CD8-positive, alpha-beta memory T cell (primary cell): Measurements from ENCODE around the gene ASTN2. TPM values are rescaled to one million over a fixed set of nuclear protein-coding genes. Genes with fewer than 3 reads are reported as not detected.

Source experiments
- CTCF ChIA-PET: fragments of 350-600 bp; sonication (Branson Sonifier 250); formaldehyde crosslinking; loops from one replicate; lab custom pipeline; 2021; ENCODE audit warnings: antibody characterized with exemption; lab: Charles Lee
- POLR2A ChIA-PET: fragments of 350-600 bp; sonication (Branson Sonifier 250); formaldehyde crosslinking; loops from one replicate; lab custom pipeline; 2021; ENCODE audit warnings: antibody characterized with exemption; lab: Charles Lee
- DNase-seq, 5 donors: peaks; one replicate each; pipeline versions ENCODE4 v3.0.0 to v3.0.0-alpha.2; 2020 to 2022; ENCODE audit warnings: mixed read lengths in 1 of 5
- H3K27ac ChIP-seq: one replicate; pipeline ENCODE4 v1.7.0; 2013; ENCODE audit warnings: low read depth, mild to moderate bottlenecking, low read length, moderate library complexity
- H3K27me3 ChIP-seq: 2 replicates; pipeline ENCODE4 v1.7.0; 2013; ENCODE audit warnings: low read length, mild to moderate bottlenecking; ENCODE audit not compliant: insufficient read depth, poor library complexity, severe bottlenecking
- H3K36me3 ChIP-seq: 2 replicates; pipeline ENCODE4 v1.7.0; 2013; ENCODE audit warnings: mild to moderate bottlenecking, low read length, moderate library complexity; ENCODE audit not compliant: insufficient read depth
- H3K4me1 ChIP-seq: 2 replicates; pipeline ENCODE4 v1.7.0; 2013; ENCODE audit warnings: mild to moderate bottlenecking, low read length, moderate library complexity; ENCODE audit not compliant: insufficient read depth
- H3K4me3 ChIP-seq: 2 replicates; pipeline ENCODE4 v1.7.0; 2013; ENCODE audit warnings: mild to moderate bottlenecking, low read length
- H3K9me3 ChIP-seq: 2 replicates; pipeline ENCODE4 v1.7.0; 2013; ENCODE audit warnings: mild to moderate bottlenecking, low read length
- H3K27ac Mint-ChIP-seq, 8 donors: one replicate each; pipeline ENCODE4 v1.8.0; 2020 to 2021; ENCODE audit warnings: mixed read lengths in 8 of 8, mild to moderate bottlenecking in 6 of 8, inconsistent platforms in 3 of 8, moderate library complexity in 3 of 8
- H3K27me3 Mint-ChIP-seq, 2 donors: one replicate each; pipeline ENCODE4 v1.8.0; 2020 to 2021; ENCODE audit warnings: mixed read lengths in 2 of 2, mild to moderate bottlenecking in 1 of 2, moderate library complexity in 1 of 2
- H3K36me3 Mint-ChIP-seq, 3 donors: one replicate each; pipeline ENCODE4 v1.8.0; 2020 to 2021; ENCODE audit warnings: mixed read lengths in 3 of 3, inconsistent platforms in 1 of 3, mild to moderate bottlenecking in 1 of 3
- H3K4me1 Mint-ChIP-seq, 3 donors: one replicate each; pipeline ENCODE4 v1.8.0; 2020 to 2021; ENCODE audit warnings: mixed read lengths in 3 of 3, inconsistent platforms in 1 of 3, mild to moderate bottlenecking in 1 of 3
- H3K4me3 Mint-ChIP-seq, 7 donors: one replicate each; pipeline ENCODE4 v1.8.0; 2020 to 2021; ENCODE audit warnings: mixed read lengths in 7 of 7, mild to moderate bottlenecking in 6 of 7, moderate library complexity in 4 of 7, inconsistent platforms in 2 of 7
- H3K9me3 Mint-ChIP-seq, 5 donors: one replicate each; pipeline ENCODE4 v1.8.0; 2020 to 2022; ENCODE audit warnings: mixed read lengths in 5 of 5, mild to moderate bottlenecking in 3 of 5, moderate library complexity in 2 of 5, inconsistent platforms in 1 of 5
- polyA plus RNA-seq: library from polyadenylated mRNA; unstranded; fragments of 300-500 nt; fragmentation: Illumina TruSeq; gene quantifications from one replicate; pipeline ENCODE4 v1.2.3, GENCODE V29; 2021
- total RNA-seq, 2 experiments: library from RNA; stranded (reverse); gene quantifications; one replicate each; pipeline ENCODE4 v1.2.3, GENCODE V29; 2021

Gene ASTN2
- total and polyA plus RNA-seq, 3 experiments from 2014 or later = 4.1 to 4.8 (median 4.2) TPM

- Histone ChIP-seq H3K4me3 (no peak overlapping the region), H3K9me3 (no peaks in the 10 kb centered on the region), H3K4me1 (no peaks in the 10 kb centered on the region), H3K27ac (no peak overlapping the region), H3K27me3 (no peaks in the 10 kb centered on the region), H3K36me3 (no peaks in the 10 kb centered on the region)
- Mint-ChIP-seq H3K9me3 (peaks cover 2 to 9% (median 5%) of the 10 kb centered on the region in 5 donors), H3K4me1 (no peaks in the 10 kb centered on the region), H3K27me3 (no peaks in the 10 kb centered on the region), H3K27ac (no peak overlapping the region), H3K4me3 (no peak overlapping the region), H3K36me3 (no peaks in the 10 kb centered on the region)
- ChIA-PET POLR2A (no interaction called here), CTCF (interaction anchor here (1.2 kb wide), 1 partner anchor 9 kb away, joined by 3 read pairs; no protein-coding TSS in a partner anchor)
- DNase-seq = no peak
These were observed 38.9 kb downstream of the ASTN2 start for GRCh38 chr9:117375956-117376355.

DNA sequence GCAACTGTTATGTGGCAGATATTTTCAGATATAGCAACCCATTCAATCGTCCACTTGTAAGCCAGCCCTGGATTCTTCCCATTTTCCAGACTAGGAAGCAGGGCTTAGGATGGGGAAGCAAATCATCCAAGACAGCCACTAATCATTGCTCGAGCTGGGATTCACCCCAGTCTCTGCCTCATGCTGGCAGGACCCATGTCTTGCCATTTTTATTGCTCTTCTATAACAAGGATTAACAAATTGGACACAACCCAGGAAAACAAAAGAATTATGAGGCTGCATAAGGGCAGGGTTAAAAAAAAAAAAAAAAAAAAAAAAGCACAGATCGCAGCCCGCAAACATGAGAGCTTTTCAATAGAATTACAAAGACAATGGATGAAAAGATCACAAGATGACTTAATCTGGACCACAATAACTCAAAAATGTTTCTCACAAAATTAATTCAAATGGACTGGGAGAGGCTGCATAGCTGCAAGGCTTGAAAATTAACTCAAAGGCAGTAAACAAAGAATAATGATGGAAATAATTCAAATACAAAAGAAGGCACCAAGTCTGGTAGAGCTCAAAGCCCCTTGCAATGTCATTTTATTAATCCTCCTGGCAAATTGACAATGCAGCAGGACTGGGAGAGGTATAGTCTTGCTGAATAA is 40.7 kb downstream of the ASTN2 start:
- Histone ChIP-seq H3K4me1 (no peaks in the 10 kb centered on the region), H3K27me3 (no peaks in the 10 kb centered on the region), H3K4me3 (no peak overlapping the region), H3K27ac (no peak overlapping the region), H3K9me3 (no peaks in the 10 kb centered on the region), H3K36me3 (no peaks in the 10 kb centered on the region)
- H3K27ac Mint-ChIP-seq = no peak overlapping the region
- ChIA-PET CTCF (no interaction called here), POLR2A (no interaction called here)
- DNase-seq = no peak
- H3K36me3 Mint-ChIP-seq = no peaks in the 10 kb centered on the region
- H3K4me1 Mint-ChIP-seq = no peaks in the 10 kb centered on the region
- peaks cover 0 to 9% (median 2%) of the 10 kb centered on the region in 5 donors for H3K9me3 Mint-ChIP-seq
- H3K4me3 Mint-ChIP-seq = no peak overlapping the region
- no peaks in the 10 kb centered on the region for H3K27me3 Mint-ChIP-seq

DNA sequence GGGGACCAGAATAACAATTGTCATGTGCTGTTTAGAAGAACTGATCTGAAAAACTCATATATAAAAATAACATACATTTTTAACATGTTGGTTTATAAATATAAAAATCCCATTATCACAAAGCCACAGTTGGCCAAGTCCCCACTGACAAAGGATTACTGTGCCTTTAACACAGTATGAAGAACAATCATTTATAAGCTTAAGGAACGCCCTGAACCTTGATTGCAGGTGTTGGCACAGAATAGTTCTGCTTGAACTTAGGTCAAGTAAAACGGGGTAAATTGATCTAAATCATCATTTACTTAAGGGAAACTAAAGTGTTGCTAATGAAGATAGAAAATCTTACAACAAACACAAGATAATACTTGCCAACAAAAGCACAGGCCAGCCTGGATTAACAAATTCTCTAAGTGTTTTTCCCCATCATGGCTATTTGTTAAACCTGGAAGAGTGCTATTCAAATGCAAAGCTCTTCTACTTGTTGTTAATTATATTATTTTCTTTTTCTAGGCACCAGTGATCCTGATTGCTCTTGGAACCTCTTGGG is 46.1 kb downstream of the ASTN2 start:
- Histone ChIP-seq H3K4me3 (no peak overlapping the region), H3K36me3 (no peaks in the 10 kb centered on the region), H3K27me3 (no peaks in the 10 kb centered on the region), H3K4me1 (no peaks in the 10 kb centered on the region), H3K27ac (no peak overlapping the region), H3K9me3 (no peaks in the 10 kb centered on the region)
- POLR2A ChIA-PET = no interaction called here
- no peak overlapping the region for H3K27ac Mint-ChIP-seq
- H3K4me3 Mint-ChIP-seq = no peak overlapping the region
- no peaks in the 10 kb centered on the region for H3K4me1 Mint-ChIP-seq
- H3K9me3 Mint-ChIP-seq = peaks cover 0 to 5% (median 2%) of the 10 kb centered on the region in 5 donors
- CTCF ChIA-PET = no interaction called here
- no peaks in the 10 kb centered on the region for H3K27me3 Mint-ChIP-seq
- H3K36me3 Mint-ChIP-seq = no peaks in the 10 kb centered on the region
- DNase-seq = no peak

DNA sequence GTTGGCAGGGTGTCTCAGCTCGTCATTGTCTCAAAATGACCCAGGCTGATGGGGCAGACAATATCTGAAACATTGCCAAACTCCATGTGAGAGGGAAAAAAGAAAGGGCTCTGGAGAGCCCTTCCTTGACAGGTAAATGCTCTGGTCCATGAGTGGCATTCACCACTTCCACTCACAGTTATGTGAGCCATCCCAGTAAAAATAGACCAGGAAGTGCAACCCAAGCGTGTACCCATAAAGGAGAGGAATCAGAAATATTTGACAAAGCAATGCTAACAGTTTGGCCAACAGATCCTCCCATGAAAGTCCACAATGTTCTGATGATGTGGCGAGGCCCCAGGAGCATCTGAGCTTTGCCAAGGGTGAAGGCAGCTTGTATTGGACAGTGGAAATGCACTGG is 49.4 kb downstream of the ASTN2 start:
- Histone ChIP-seq H3K27ac (no peak overlapping the region), H3K4me3 (no peak overlapping the region), H3K9me3 (no peaks in the 10 kb centered on the region), H3K36me3 (no peaks in the 10 kb centered on the region), H3K27me3 (no peaks in the 10 kb centered on the region), H3K4me1 (no peaks in the 10 kb centered on the region)
- no peak for DNase-seq
- no peak overlapping the region for H3K27ac Mint-ChIP-seq
- peaks cover 0 to 2% (median 2%) of the 10 kb centered on the region in 5 donors for H3K9me3 Mint-ChIP-seq
- H3K4me1 Mint-ChIP-seq = no peaks in the 10 kb centered on the region
- POLR2A ChIA-PET = no interaction called here
- H3K36me3 Mint-ChIP-seq = no peaks in the 10 kb centered on the region
- no peaks in the 10 kb centered on the region for H3K27me3 Mint-ChIP-seq
- no peak overlapping the region for H3K4me3 Mint-ChIP-seq
- CTCF ChIA-PET = no interaction called here

GRCh38 chr9:117363006-117363405 is 51.9 kb downstream of the ASTN2 start:
- H3K27me3 Mint-ChIP-seq = no peaks in the 10 kb centered on the region
- no peaks in the 10 kb centered on the region for H3K4me1 Mint-ChIP-seq
- POLR2A ChIA-PET = no interaction called here
- no peak overlapping the region for H3K27ac Mint-ChIP-seq
- H3K36me3 Mint-ChIP-seq = no peaks in the 10 kb centered on the region
- Histone ChIP-seq H3K4me1 (no peaks in the 10 kb centered on the region), H3K27ac (no peak overlapping the region), H3K9me3 (no peaks in the 10 kb centered on the region), H3K36me3 (no peaks in the 10 kb centered on the region), H3K27me3 (no peaks in the 10 kb centered on the region), H3K4me3 (no peak overlapping the region)
- CTCF ChIA-PET = no interaction called here
- H3K4me3 Mint-ChIP-seq = no peak overlapping the region
- peaks cover 0 to 5% (median 2%) of the 10 kb centered on the region in 5 donors for H3K9me3 Mint-ChIP-seq
- no peak for DNase-seq

DNA sequence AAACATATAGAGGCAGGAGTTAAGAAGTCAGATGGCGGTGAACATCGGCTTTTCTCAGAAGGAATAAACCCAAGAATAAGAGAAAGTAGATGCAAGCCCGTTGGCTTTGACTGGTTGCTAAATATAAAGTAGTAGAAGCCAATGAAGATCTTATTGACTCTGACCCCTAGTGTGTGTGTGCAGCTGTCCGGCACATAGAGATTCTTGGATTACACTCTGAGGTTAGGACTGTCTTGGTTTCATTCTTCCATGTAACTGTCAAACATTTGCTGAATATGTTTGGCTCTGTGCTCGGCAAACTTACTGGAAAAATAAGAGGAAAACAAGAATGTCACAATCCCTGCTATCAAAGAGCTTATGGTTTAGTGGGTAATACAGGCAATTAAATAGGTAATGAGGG is 54.9 kb downstream of the ASTN2 start:
- Histone ChIP-seq H3K4me1 (no peaks in the 10 kb centered on the region), H3K36me3 (no peaks in the 10 kb centered on the region), H3K27me3 (no peaks in the 10 kb centered on the region), H3K4me3 (no peak overlapping the region), H3K9me3 (no peaks in the 10 kb centered on the region), H3K27ac (no peak overlapping the region)
- DNase-seq = no peak
- H3K9me3 Mint-ChIP-seq = peaks cover 0 to 3% (median 1%) of the 10 kb centered on the region in 5 donors
- POLR2A ChIA-PET = no interaction called here
- no peaks in the 10 kb centered on the region for H3K4me1 Mint-ChIP-seq
- CTCF ChIA-PET = no interaction called here
- no peaks in the 10 kb centered on the region for H3K27me3 Mint-ChIP-seq
- no peak overlapping the region for H3K27ac Mint-ChIP-seq
- H3K36me3 Mint-ChIP-seq = no peaks in the 10 kb centered on the region
- no peak overlapping the region for H3K4me3 Mint-ChIP-seq

DNA sequence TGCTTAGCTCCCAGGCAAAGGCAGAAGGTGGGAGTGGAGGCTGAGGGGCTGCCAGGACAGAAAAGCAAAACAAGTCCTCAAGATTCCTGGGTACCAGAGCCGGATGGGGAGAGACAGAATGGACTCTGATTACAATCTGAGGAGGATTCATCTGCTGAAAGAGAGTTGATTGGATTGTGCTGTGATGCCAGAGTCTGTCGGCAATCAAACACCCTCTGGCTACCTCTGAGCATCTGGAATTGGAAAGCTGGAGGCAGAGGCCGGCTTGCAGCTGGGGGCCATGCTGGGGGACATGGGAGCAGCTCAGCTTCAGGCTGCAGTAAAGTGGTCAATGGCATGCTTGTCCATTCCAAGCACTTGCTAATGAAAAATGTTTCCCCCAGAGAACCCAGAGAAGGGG is 59.3 kb downstream of the ASTN2 start:
- H3K27ac ChIP-seq = no peak overlapping the region
- Mint-ChIP-seq H3K9me3 (peaks cover 0 to 5% (median 2%) of the 10 kb centered on the region in 5 donors), H3K36me3 (no peaks in the 10 kb centered on the region), H3K27me3 (no peaks in the 10 kb centered on the region), H3K4me1 (no peaks in the 10 kb centered on the region), H3K27ac (no peak overlapping the region), H3K4me3 (no peak overlapping the region)
- no peaks in the 10 kb centered on the region for H3K27me3 ChIP-seq
- H3K9me3 ChIP-seq = no peaks in the 10 kb centered on the region
- POLR2A ChIA-PET = no interaction called here
- H3K4me3 ChIP-seq = no peak overlapping the region
- CTCF ChIA-PET = no interaction called here
- no peaks in the 10 kb centered on the region for H3K36me3 ChIP-seq
- H3K4me1 ChIP-seq = no peaks in the 10 kb centered on the region
- no peak for DNase-seq

GRCh38 chr9:117354997-117355396 is 59.9 kb downstream of the ASTN2 start:
- Histone ChIP-seq H3K9me3 (no peaks in the 10 kb centered on the region), H3K4me1 (no peaks in the 10 kb centered on the region), H3K4me3 (no peak overlapping the region), H3K27ac (no peak overlapping the region), H3K27me3 (no peaks in the 10 kb centered on the region), H3K36me3 (no peaks in the 10 kb centered on the region)
- Mint-ChIP-seq H3K36me3 (no peaks in the 10 kb centered on the region), H3K4me3 (no peak overlapping the region), H3K4me1 (no peaks in the 10 kb centered on the region), H3K27ac (no peak overlapping the region), H3K27me3 (no peaks in the 10 kb centered on the region), H3K9me3 (peaks cover 0 to 5% (median 2%) of the 10 kb centered on the region in 5 donors)
- ChIA-PET POLR2A (no interaction called here), CTCF (no interaction called here)
- no peak for DNase-seq
